Activated T-helper 2 cell treated with anti-CD3 and anti-CD28 coated beads, Interferon-gamma antibody, Interleukin-2, Interleukin-4, amounts not matched to agents 10 μg/mL and 5 μg/mL and 100 μg/mL, durations not matched to agents 14 hours and 24 hours and 36 hours (primary cell): ENCODE results near the gene LRRC45. TPM values are rescaled to one million over a fixed set of nuclear protein-coding genes. Genes with fewer than 3 reads are reported as not detected.

ENCODE experiments used
- DNase-seq: peaks from one replicate; pipeline ENCODE4 v3.0.0; 2021; ENCODE audit warnings: low spot score
- H3K27ac Mint-ChIP-seq: one replicate; pipeline ENCODE4 v1.8.0; 2021; ENCODE audit warnings: mixed read lengths
- H3K27me3 Mint-ChIP-seq: one replicate; pipeline ENCODE4 v1.8.0; 2021; ENCODE audit warnings: low read depth, mixed read lengths
- H3K36me3 Mint-ChIP-seq: one replicate; pipeline ENCODE4 v1.8.0; 2021; ENCODE audit warnings: low read depth, mixed read lengths
- H3K4me1 Mint-ChIP-seq: one replicate; pipeline ENCODE4 v1.8.0; 2021; ENCODE audit warnings: low read depth, mixed read lengths
- H3K4me3 Mint-ChIP-seq: one replicate; pipeline ENCODE4 v1.8.0; 2021; ENCODE audit warnings: low read depth, mild to moderate bottlenecking, moderate library complexity, mixed read lengths
- H3K9me3 Mint-ChIP-seq: one replicate; pipeline ENCODE4 v1.8.0; 2021; ENCODE audit warnings: mixed read lengths
- intact Hi-C: fragments of 100-400 bp; cut with micrococcal nuclease; formaldehyde crosslinking; loops from one replicate; pipeline ENCODE4 v1.15.1; 2023
- total RNA-seq: library from RNA; stranded (reverse); gene quantifications from 2 replicates; pipeline ENCODE4 v1.2.3, GENCODE V29; 2022

The LRRC45 gene
- total RNA-seq, 1 donor from 2014 or later, result 33.4 TPM

- peaks cover 2% of the 10 kb centered on the region for H3K36me3 Mint-ChIP-seq
- H3K27me3 Mint-ChIP-seq, result no peaks in the 10 kb centered on the region
- DNase-seq, result no peak
- no peak overlapping the region for H3K4me3 Mint-ChIP-seq
- intact Hi-C loops, result no loop called here
- no peaks in the 10 kb centered on the region for H3K9me3 Mint-ChIP-seq
- H3K4me1 Mint-ChIP-seq, result no peaks in the 10 kb centered on the region
- no peak overlapping the region for H3K27ac Mint-ChIP-seq
These were observed 49.7 kb downstream of the LRRC45 start for GRCh38 chr17:82072827-82073226.

GRCh38 chr17:82073446-82073845 is 50.3 kb downstream of the LRRC45 start:
- Mint-ChIP-seq H3K9me3 (no peaks in the 10 kb centered on the region), H3K27me3 (no peaks in the 10 kb centered on the region), H3K27ac (no peak overlapping the region), H3K4me1 (no peaks in the 10 kb centered on the region), H3K36me3 (peaks cover 7% of the 10 kb centered on the region), H3K4me3 (no peak overlapping the region)
- DNase-seq, result no peak
- intact Hi-C loops, result no loop called here

- H3K4me3 Mint-ChIP-seq, result no peak overlapping the region
- no peaks in the 10 kb centered on the region for H3K27me3 Mint-ChIP-seq
- H3K9me3 Mint-ChIP-seq, result no peaks in the 10 kb centered on the region
- H3K36me3 Mint-ChIP-seq, result peaks cover 23% of the 10 kb centered on the region
- DNase-seq, result no peak
- H3K27ac Mint-ChIP-seq, result no peak overlapping the region
- intact Hi-C loops, result no loop called here
- no peaks in the 10 kb centered on the region for H3K4me1 Mint-ChIP-seq
These were observed 53.1 kb downstream of the LRRC45 start for GRCh38 chr17:82076018-82076784.

GRCh38 chr17:82076785-82077591 is 53.9 kb downstream of the LRRC45 start:
- intact Hi-C loops, result no loop called here
- H3K4me3 Mint-ChIP-seq, result no peak overlapping the region
- no peak for DNase-seq
- no peaks in the 10 kb centered on the region for H3K4me1 Mint-ChIP-seq
- peaks cover 23% of the 10 kb centered on the region for H3K36me3 Mint-ChIP-seq
- no peak overlapping the region for H3K27ac Mint-ChIP-seq
- no peaks in the 10 kb centered on the region for H3K27me3 Mint-ChIP-seq
- no peaks in the 10 kb centered on the region for H3K9me3 Mint-ChIP-seq

GRCh38 chr17:82077617-82078358 is 54.7 kb downstream of the LRRC45 start:
- H3K4me1 Mint-ChIP-seq, result no peaks in the 10 kb centered on the region
- H3K36me3 Mint-ChIP-seq, result peaks cover 24% of the 10 kb centered on the region
- H3K27me3 Mint-ChIP-seq, result no peaks in the 10 kb centered on the region
- no peak overlapping the region for H3K4me3 Mint-ChIP-seq
- DNase-seq, result no peak
- no peak overlapping the region for H3K27ac Mint-ChIP-seq
- intact Hi-C loops, result no loop called here
- H3K9me3 Mint-ChIP-seq, result no peaks in the 10 kb centered on the region

- Mint-ChIP-seq H3K4me3 (no peak overlapping the region), H3K4me1 (no peaks in the 10 kb centered on the region), H3K27me3 (no peaks in the 10 kb centered on the region), H3K9me3 (no peaks in the 10 kb centered on the region), H3K36me3 (peaks cover 30% of the 10 kb centered on the region), H3K27ac (no peak overlapping the region)
- DNase-seq, result no peak
- intact Hi-C loops, result no loop called here
These were observed 55.3 kb downstream of the LRRC45 start for GRCh38 chr17:82078433-82078832.

GRCh38 chr17:82079001-82079677 is 56.0 kb downstream of the LRRC45 start:
- Mint-ChIP-seq H3K27me3 (no peaks in the 10 kb centered on the region), H3K4me1 (no peaks in the 10 kb centered on the region), H3K4me3 (no peak overlapping the region), H3K9me3 (no peaks in the 10 kb centered on the region), H3K27ac (no peak overlapping the region), H3K36me3 (peaks cover 32% of the 10 kb centered on the region)
- no peak for DNase-seq
- intact Hi-C loops, result no loop called here

- Mint-ChIP-seq H3K4me3 (no peak overlapping the region), H3K9me3 (no peaks in the 10 kb centered on the region), H3K36me3 (peaks cover 35% of the 10 kb centered on the region), H3K4me1 (no peaks in the 10 kb centered on the region), H3K27me3 (no peaks in the 10 kb centered on the region), H3K27ac (no peak overlapping the region)
- intact Hi-C loops, result no loop called here
- DNase-seq, result no peak
These were observed 57.1 kb downstream of the LRRC45 start for GRCh38 chr17:82080048-82080788.

Other genes starting within 250 kb of the LRRC45 start
- not detected in 2 replicates for gene GCGR, start 219.2 kb upstream of the LRRC45 start, total RNA-seq
- gene MCRIP1, start 190.0 kb upstream of the LRRC45 start, total RNA-seq, result 42.5 and 42.9 TPM in 2 replicates
- gene PPP1R27, start 188.3 kb upstream of the LRRC45 start, total RNA-seq, result not detected in 2 replicates
- gene P4HB, start 162.8 kb upstream of the LRRC45 start, total RNA-seq, result 545 and 603 TPM in 2 replicates
- gene ARHGDIA, start 152.0 kb upstream of the LRRC45 start, total RNA-seq, result 713 and 715 TPM in 2 replicates
- gene ALYREF, start 131.7 kb upstream of the LRRC45 start, total RNA-seq, result 237 and 240 TPM in 2 replicates
- 108 and 119 TPM in 2 replicates for gene ANAPC11, start 131.6 kb upstream of the LRRC45 start, total RNA-seq
- gene NPB, start 121.1 kb upstream of the LRRC45 start, total RNA-seq, result 0.28 and 0.39 TPM in 2 replicates
- 51.5 and 51.7 TPM in 2 replicates for gene PCYT2, start 111.9 kb upstream of the LRRC45 start, total RNA-seq
- 50.2 and 55.7 TPM in 2 replicates for gene SIRT7, start 105.1 kb upstream of the LRRC45 start, total RNA-seq
- gene MAFG, start 95.6 kb upstream of the LRRC45 start, total RNA-seq, result 30.3 and 31.8 TPM in 2 replicates
- 99.9 and 105 TPM in 2 replicates for gene PYCR1, start 86.0 kb upstream of the LRRC45 start, total RNA-seq
- gene MYADML2, start 76.1 kb upstream of the LRRC45 start, total RNA-seq, result not detected in 2 replicates
- 1.2 and 2.2 TPM in 2 replicates for gene NOTUM, start 62.1 kb upstream of the LRRC45 start, total RNA-seq
- gene ASPSCR1, start 45.7 kb upstream of the LRRC45 start, total RNA-seq, result 32.9 and 33.8 TPM in 2 replicates
- 88.3 and 91.9 TPM in 2 replicates for gene CENPX, start 427 bp upstream of the LRRC45 start, total RNA-seq
- 15.4 and 18.4 TPM in 2 replicates for gene RAC3, start 8.4 kb downstream of the LRRC45 start, total RNA-seq
- gene DCXR, start 14.4 kb downstream of the LRRC45 start, total RNA-seq, result 138 and 145 TPM in 2 replicates
- 21.8 and 21.9 TPM in 2 replicates for gene RFNG, start 28.5 kb downstream of the LRRC45 start, total RNA-seq
- gene GPS1, start 28.6 kb downstream of the LRRC45 start, total RNA-seq, result 103 TPM in 2 replicates
- gene DUS1L, start 42.5 kb downstream of the LRRC45 start, total RNA-seq, result 154 and 179 TPM in 2 replicates
- 387 and 409 TPM in 2 replicates for gene FASN, start 74.9 kb downstream of the LRRC45 start, total RNA-seq
- gene CCDC57, start 189.5 kb downstream of the LRRC45 start, total RNA-seq, result 51.7 and 53.1 TPM in 2 replicates
- 187 and 200 TPM in 2 replicates for gene SLC16A3, start 205.7 kb downstream of the LRRC45 start, total RNA-seq